ENCODE results near the gene INPP4B.

The INPP4B gene

DNA sequence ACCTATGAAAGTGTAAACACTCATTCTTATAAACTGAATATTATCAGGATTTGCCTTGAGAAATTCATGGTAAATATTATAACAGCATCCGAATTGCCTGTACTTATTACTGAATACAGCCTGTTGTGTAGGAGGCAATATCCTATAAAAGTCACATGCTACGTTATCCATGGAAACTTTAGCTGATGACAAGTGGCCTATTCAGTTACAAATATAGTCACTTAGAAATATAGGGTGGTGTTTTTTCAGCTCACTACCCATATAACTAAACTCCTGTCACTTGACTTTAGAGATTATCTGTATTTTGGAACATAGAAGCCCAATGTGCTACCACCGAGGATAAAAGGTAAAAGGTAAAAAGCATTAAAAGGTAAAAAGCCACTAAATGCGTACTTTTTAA lies 493.4 kb downstream of the INPP4B start:
- DNase-seq (no peak), ATAC-seq (ENCODE audit: insufficient read depth, low read depth) (no peak)
- Histone ChIP-seq H2AFZ (ENCODE audit: low read depth, low read length) (no peak overlapping the region), H3K4me1 (ENCODE audit: insufficient read depth, low read length) (peaks cover 50% of the 10 kb centered on the region), H3K36me3 (ENCODE audit: insufficient read depth, low read length) (no peaks in the 10 kb centered on the region), H3K27ac (ENCODE audit: low read length) (no peak overlapping the region), H3K27me3 (ENCODE audit: insufficient read depth, low read length, poor library complexity) (no peaks in the 10 kb centered on the region), H3K9ac (ENCODE audit: low read depth, low read length) (no peak overlapping the region), H3K4me3 (ENCODE audit: low read depth in 1 of 2, low read length in 2 of 2) (no peak overlapping the region), H3K9me3 (ENCODE audit: insufficient read depth, low read length, severe bottlenecking) (no peaks in the 10 kb centered on the region), H3K4me2 (ENCODE audit: insufficient read depth, low read length) (no peak overlapping the region), H3K79me2 (ENCODE audit: insufficient read depth, low read length) (peaks cover 89% of the 10 kb centered on the region), H4K20me1 (ENCODE audit: insufficient read depth, low read length) (no peaks in the 10 kb centered on the region)
- TF ChIP-seq, protein P1, sequence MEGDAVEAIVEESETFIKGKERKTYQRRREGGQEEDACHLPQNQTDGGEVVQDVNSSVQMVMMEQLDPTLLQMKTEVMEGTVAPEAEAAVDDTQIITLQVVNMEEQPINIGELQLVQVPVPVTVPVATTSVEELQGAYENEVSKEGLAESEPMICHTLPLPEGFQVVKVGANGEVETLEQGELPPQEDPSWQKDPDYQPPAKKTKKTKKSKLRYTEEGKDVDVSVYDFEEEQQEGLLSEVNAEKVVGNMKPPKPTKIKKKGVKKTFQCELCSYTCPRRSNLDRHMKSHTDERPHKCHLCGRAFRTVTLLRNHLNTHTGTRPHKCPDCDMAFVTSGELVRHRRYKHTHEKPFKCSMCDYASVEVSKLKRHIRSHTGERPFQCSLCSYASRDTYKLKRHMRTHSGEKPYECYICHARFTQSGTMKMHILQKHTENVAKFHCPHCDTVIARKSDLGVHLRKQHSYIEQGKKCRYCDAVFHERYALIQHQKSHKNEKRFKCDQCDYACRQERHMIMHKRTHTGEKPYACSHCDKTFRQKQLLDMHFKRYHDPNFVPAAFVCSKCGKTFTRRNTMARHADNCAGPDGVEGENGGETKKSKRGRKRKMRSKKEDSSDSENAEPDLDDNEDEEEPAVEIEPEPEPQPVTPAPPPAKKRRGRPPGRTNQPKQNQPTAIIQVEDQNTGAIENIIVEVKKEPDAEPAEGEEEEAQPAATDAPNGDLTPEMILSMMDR (IDR thresholded peaks at IDR 0.05; ENCODE audit: borderline replicate concordance, extremely low read depth, low read length, poor library complexity, severe bottlenecking), result no peak
- no peak for TF ChIP-seq EZH2 (IDR thresholded peaks at IDR 0.05; ENCODE audit: borderline replicate concordance, low read depth, low read length, severe bottlenecking)

DNA sequence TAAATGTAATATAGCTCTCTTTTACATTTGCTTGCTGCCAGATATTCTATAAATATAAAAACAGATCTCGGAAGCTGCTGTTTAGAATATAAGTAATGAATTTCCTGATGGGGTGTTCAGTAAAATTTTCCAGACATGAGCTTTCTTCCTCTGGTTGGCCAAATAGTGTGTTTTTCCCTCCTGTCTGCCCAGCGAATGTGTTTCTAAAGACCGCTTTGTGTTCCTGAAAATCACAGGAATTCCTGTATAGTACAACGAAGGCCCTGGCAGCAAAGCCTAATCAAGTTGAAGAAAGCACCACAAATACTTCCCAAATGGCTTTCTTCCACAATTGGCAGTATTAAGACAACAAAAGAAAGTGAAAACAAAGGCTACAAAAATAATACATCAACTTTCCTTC lies 494.1 kb downstream of the INPP4B start:
- H4K20me1 ChIP-seq (ENCODE audit: insufficient read depth, low read length), result no peaks in the 10 kb centered on the region
- no peak overlapping the region for H3K9ac ChIP-seq (ENCODE audit: low read depth, low read length)
- H3K79me2 ChIP-seq (ENCODE audit: insufficient read depth, low read length), result peaks cover 88% of the 10 kb centered on the region
- no peak for ATAC-seq (ENCODE audit: insufficient read depth, low read depth)
- H3K27ac ChIP-seq (ENCODE audit: low read length), result no peak overlapping the region
- no peaks in the 10 kb centered on the region for H3K9me3 ChIP-seq (ENCODE audit: insufficient read depth, low read length, severe bottlenecking)
- no peaks in the 10 kb centered on the region for H3K27me3 ChIP-seq (ENCODE audit: insufficient read depth, low read length, poor library complexity)
- H3K4me3 ChIP-seq (ENCODE audit: low read depth in 1 of 2, low read length in 2 of 2), result no peak overlapping the region
- H3K36me3 ChIP-seq (ENCODE audit: insufficient read depth, low read length), result no peaks in the 10 kb centered on the region
- TF ChIP-seq EZH2 (IDR thresholded peaks at IDR 0.05; ENCODE audit: borderline replicate concordance, low read depth, low read length, severe bottlenecking), result no peak
- TF ChIP-seq, protein P1 (IDR thresholded peaks at IDR 0.05; ENCODE audit: borderline replicate concordance, extremely low read depth, low read length, poor library complexity, severe bottlenecking), result no peak
- H2AFZ ChIP-seq (ENCODE audit: low read depth, low read length), result no peak overlapping the region
- peaks cover 43% of the 10 kb centered on the region for H3K4me1 ChIP-seq (ENCODE audit: insufficient read depth, low read length)
- H3K4me2 ChIP-seq (ENCODE audit: insufficient read depth, low read length), result no peak overlapping the region
- no peak for DNase-seq

DNA sequence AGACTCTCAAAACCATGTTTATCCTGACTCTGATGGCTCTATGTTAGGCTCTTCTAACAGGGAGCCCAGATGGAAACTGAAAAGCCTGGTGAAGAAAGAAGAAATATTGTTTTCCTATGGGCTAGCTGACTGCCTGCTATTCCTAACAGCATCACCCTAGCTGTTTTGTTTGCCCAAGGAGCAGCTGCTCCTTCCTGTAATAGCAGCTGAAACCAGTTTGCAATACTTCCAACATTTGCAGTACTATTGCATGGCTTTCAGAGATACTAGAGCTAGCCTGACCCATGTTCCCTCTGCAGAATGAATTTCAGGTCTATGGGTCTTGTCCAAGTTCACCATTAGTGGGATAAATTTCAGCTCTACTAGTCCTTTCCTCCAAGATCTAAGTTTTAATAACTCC lies 495.2 kb downstream of the INPP4B start:
- Histone ChIP-seq H3K27ac (ENCODE audit: low read length) (no peak overlapping the region), H3K36me3 (ENCODE audit: insufficient read depth, low read length) (no peaks in the 10 kb centered on the region), H3K9me3 (ENCODE audit: insufficient read depth, low read length, severe bottlenecking) (no peaks in the 10 kb centered on the region), H4K20me1 (ENCODE audit: insufficient read depth, low read length) (no peaks in the 10 kb centered on the region), H3K4me3 (ENCODE audit: low read depth in 1 of 2, low read length in 2 of 2) (no peak overlapping the region), H3K79me2 (ENCODE audit: insufficient read depth, low read length) (peaks cover 87% of the 10 kb centered on the region), H3K4me1 (ENCODE audit: insufficient read depth, low read length) (peaks cover 32% of the 10 kb centered on the region), H2AFZ (ENCODE audit: low read depth, low read length) (no peak overlapping the region), H3K9ac (ENCODE audit: low read depth, low read length) (no peak overlapping the region), H3K4me2 (ENCODE audit: insufficient read depth, low read length) (no peak overlapping the region), H3K27me3 (ENCODE audit: insufficient read depth, low read length, poor library complexity) (no peaks in the 10 kb centered on the region)
- DNase-seq, result no peak
- TF ChIP-seq EZH2 (IDR thresholded peaks at IDR 0.05; ENCODE audit: borderline replicate concordance, low read depth, low read length, severe bottlenecking), result no peak
- TF ChIP-seq, protein P1 (IDR thresholded peaks at IDR 0.05; ENCODE audit: borderline replicate concordance, extremely low read depth, low read length, poor library complexity, severe bottlenecking), result no peak
- no peak for ATAC-seq (ENCODE audit: insufficient read depth, low read depth)

DNA sequence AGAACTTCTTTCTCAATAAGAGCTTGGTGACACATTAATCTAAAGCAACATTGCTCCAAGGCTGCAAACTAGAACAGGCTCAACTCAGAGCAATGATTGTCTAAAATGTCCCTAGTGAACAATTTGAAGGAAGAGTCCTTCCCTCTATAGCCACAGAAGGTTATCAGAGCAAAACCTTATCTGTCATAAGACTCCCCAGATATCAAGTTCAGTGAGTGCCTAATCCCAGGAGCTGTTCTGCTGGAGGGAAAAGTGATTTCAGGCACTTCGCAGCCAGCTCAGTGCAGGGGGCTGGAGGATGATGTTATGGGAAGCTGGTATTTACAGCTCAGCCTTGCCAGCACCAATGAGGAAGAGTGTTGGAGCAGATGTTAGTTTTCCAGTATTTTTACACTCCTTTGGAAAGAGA lies 497.5 kb downstream of the INPP4B start:
- no peak for ATAC-seq (ENCODE audit: insufficient read depth, low read depth)

More for the DNA sequence above, 497.5 kb downstream of the INPP4B start:
- Histone ChIP-seq H3K9ac (ENCODE audit: low read depth, low read length) (no peak overlapping the region), H3K4me2 (ENCODE audit: insufficient read depth, low read length) (no peak overlapping the region), H3K27ac (ENCODE audit: low read length) (no peak overlapping the region), H2AFZ (ENCODE audit: low read depth, low read length) (no peak overlapping the region), H3K36me3 (ENCODE audit: insufficient read depth, low read length) (no peaks in the 10 kb centered on the region), H3K4me1 (ENCODE audit: insufficient read depth, low read length) (peaks cover 9% of the 10 kb centered on the region; the same call in 1 of the 2 replicates), H3K9me3 (ENCODE audit: insufficient read depth, low read length, severe bottlenecking) (no peaks in the 10 kb centered on the region), H3K79me2 (ENCODE audit: insufficient read depth, low read length) (peaks cover 90% of the 10 kb centered on the region), H4K20me1 (ENCODE audit: insufficient read depth, low read length) (no peaks in the 10 kb centered on the region), H3K4me3 (ENCODE audit: low read depth in 1 of 2, low read length in 2 of 2) (no peak overlapping the region), H3K27me3 (ENCODE audit: insufficient read depth, low read length, poor library complexity) (no peaks in the 10 kb centered on the region)
- no peak for DNase-seq
- TF ChIP-seq, protein P1 (IDR thresholded peaks at IDR 0.05; ENCODE audit: borderline replicate concordance, extremely low read depth, low read length, poor library complexity, severe bottlenecking), result no peak
- TF ChIP-seq EZH2 (IDR thresholded peaks at IDR 0.05; ENCODE audit: borderline replicate concordance, low read depth, low read length, severe bottlenecking), result no peak

Data from DND-41 (cell line).